Hindlimb muscle (tissue), 1 donor: ENCODE data around the gene ANKRD49. TPM values are rescaled to one million over a fixed set of nuclear protein-coding genes. Genes with fewer than 3 reads are reported as not detected.
"Not testable (repeated sequence)": the region's sequence is repeated elsewhere in the genome, so short reads cannot be mapped to it uniquely, and the experiment has no call there.

Experiments used
- DNase-seq: peaks from one replicate; pipeline ENCODE4 v3.0.0-alpha.2; 2013
- polyA plus RNA-seq: library from polyadenylated mRNA; unstranded; fragments of 120-200 nt; gene quantifications from one replicate; pipeline ENCODE4 v1.2.1, GENCODE V29; 2013; ENCODE audit not compliant: insufficient read length

Gene ANKRD49, protein sequence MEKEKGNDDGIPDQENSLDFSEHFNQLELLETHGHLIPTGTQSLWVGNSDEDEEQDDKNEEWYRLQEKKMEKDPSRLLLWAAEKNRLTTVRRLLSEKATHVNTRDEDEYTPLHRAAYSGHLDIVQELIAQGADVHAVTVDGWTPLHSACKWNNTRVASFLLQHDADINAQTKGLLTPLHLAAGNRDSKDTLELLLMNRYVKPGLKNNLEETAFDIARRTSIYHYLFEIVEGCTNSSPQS
- polyA plus RNA-seq: 10.1 TPM

DNA sequence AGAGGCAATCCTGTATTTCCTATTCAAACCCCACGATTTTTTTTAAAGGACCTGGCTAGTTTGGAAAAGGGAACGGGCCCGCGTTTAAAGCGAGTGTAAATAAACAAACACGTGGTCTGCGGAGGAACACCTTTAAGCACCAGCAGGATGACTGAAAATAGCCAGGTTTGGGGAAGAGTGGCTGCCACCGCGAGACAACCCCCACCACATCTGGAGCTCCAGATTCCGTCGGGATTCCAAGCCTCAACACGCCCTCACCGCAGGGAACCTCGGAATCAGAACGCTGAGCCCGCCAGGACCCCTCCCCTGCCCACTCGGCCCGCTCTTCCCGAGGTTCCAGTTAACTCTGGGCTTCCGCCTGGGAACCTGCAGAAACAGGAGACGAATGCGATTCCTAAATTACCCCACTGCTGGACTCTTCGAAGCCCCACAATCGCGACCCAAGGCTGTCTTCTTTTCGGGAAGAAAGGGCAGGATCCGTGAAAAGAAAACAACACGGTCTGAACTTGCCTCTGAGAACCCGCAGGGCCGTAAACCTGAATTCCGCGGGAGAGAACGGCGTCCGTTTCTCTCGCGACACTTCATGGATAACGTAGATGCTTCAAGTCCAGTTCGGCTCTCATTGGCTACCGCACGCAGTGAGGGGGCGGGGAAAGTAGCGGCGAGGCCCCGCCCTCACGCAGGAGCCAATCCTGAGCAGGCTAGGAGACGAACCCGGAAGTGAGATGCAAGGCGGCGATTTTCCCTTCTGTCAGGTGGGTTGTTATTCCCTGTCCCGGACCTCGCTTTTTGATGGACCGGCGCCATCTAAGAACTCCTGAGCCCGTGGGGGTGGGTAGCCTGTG, at the start of gene ANKRD49, which contains the start of gene MRE11:
Gene ANKRD49, plus strand, starts transcription at position 704 of the 845 bp plus-strand sequence. CDS start 2,710 bp downstream, outside the sequence.
Gene MRE11, minus strand, starts transcription at position 564 of the 845 bp plus-strand sequence. CDS start 1,043 bp downstream, outside the sequence.
- peak; percentile 98 for DNase-seq

DNA sequence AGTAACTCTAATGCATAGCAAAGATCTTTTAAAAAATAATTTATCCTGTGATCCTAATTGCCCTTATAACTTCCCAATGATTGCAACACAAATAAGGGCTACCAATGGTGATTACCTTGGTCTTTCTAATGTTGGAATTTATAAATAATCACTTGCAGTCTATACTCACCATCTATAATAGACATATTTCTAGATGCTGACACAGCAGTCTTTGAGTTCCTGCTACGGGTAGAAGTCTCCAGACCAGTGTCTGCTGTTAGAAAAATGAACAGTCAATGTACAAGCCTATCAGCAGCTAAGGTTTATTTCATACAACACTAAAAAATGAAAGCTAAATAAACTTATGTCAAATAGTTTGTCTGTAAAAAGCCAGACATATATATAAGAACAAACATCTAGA, 48.1 kb upstream of the ANKRD49 start:
- no peak for DNase-seq

DNA sequence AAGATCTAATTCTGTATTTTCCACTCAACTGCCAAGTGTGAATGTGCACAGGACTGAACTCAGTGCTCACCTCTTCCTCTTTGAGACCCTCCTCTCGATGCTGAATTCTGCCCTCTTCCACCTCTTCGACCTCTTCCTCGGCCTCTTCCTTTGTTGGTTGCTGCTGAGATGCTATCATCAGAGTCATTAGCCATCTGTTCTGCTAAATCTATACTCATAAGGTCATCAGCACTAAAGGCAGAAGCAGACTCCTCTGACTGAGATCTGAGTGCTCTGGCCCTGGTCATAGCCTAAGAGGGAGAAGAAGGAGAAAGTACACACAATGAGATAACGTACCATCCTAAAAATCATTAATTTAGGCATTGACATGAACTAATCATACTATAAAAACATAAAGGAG, 46.6 kb upstream of the ANKRD49 start:
- DNase-seq: no peak

DNA sequence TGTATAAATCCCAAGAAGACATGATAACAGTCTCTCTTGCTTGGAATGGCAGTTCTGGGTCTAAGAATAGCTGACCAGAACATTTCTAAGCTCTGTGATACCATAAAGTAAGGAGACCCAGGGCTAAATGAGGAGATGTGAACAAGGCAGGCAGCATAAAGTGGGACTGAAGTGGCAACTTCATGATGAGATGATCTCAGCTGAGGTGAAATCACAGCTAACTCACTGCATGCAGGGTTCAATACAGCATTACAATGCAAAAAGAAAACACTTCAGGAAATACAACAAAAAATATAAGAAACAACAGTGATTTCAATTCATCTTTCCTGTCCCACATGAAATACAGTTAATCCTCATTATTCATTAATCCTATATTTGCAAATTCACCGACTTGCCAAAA, 44.8 kb upstream of the ANKRD49 start:
- DNase-seq: no peak

DNA sequence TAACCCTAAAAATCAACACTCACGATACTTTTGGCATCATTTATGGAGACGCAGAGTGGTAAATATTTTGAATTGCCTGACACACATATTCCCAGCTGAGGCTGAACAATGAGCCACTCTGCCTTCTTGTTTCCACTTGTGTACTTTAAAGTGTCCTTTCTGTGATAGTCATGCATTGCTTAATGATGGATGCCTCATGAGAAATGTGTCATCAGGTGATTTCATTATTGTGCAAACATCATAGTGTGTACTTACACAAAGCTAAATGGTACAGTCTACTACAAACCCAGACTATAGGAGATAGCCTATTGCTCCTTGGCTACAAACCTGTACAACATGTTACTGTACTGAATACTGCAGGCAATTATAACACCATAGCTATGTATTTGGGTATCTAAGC, 44.3 kb upstream of the ANKRD49 start:
- no peak for DNase-seq

DNA sequence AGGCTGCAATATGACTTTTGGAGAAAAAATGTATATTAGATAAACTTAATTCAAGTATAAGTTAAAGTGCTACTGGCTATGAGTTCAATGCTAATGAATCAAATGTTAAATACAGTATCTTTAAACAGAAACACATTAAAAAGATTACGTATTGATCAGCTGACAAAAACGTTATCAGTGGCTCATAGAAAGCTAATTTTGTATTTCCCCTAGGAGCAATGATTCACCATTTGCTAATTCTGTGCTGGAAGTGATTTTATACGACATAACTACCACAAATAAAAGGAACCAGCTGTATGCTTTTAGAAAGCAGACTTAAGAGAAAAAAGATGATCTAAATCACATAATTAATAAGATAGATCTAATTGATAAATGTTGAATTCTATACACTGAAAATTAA, 43.7 kb upstream of the ANKRD49 start:
- no peak for DNase-seq

DNA sequence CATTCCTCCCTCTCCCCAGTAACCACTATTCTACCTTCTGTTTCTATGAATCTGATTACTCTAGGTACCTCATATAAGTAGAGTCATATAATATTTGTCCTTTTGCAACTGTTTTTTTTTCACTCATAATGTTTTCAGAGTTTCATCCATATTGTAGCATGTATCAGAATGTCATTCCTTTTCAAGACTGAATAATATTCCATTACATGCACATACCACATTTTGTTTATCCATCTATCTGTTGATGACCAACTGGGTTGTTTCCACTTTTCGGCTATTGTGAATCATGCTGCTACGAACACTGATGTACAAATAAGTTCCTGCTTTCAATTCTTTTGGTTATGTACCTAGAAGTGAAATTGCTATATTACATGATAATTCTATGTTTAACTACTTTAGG, 40.8 kb upstream of the ANKRD49 start:
- no peak for DNase-seq

DNA sequence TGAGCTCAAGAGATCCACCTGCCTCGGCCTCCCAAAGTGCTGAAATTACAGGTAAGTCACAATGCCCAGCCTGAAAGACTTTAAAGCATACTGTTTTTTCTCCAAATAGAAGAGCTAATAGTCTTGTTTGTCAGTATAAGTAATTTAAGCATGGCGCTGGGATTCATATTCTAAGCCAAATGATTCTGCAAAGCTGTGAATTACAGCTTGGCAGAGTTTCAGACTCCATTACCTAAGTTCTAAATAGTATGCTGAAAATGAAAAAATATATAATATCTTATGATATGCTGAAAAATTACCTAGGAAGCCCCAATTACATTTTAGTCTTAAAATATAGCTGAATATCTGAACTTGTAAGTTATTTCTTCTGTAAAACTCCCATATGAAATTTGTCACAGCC, 39.5 kb upstream of the ANKRD49 start:
- DNase-seq: no peak

DNA sequence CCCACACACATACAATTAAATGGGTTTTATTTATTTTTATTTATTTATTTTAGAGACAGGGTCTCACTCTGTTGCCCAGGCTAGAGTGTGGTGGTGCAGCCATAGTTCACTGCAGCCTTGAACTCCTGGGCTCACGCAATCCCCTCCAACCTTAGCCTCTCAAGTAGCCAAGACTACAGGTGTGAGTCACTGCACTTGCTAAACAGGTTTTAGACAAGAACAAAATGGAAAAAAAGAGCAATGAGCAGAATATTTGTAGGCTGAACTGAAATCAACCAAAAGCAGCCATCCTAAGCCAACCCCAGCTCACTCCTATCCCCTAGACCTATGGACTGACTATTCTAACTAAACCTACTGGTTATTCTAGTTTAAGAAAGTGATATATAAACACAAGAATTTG, 37.9 kb upstream of the ANKRD49 start:
- DNase-seq: no peak

DNA sequence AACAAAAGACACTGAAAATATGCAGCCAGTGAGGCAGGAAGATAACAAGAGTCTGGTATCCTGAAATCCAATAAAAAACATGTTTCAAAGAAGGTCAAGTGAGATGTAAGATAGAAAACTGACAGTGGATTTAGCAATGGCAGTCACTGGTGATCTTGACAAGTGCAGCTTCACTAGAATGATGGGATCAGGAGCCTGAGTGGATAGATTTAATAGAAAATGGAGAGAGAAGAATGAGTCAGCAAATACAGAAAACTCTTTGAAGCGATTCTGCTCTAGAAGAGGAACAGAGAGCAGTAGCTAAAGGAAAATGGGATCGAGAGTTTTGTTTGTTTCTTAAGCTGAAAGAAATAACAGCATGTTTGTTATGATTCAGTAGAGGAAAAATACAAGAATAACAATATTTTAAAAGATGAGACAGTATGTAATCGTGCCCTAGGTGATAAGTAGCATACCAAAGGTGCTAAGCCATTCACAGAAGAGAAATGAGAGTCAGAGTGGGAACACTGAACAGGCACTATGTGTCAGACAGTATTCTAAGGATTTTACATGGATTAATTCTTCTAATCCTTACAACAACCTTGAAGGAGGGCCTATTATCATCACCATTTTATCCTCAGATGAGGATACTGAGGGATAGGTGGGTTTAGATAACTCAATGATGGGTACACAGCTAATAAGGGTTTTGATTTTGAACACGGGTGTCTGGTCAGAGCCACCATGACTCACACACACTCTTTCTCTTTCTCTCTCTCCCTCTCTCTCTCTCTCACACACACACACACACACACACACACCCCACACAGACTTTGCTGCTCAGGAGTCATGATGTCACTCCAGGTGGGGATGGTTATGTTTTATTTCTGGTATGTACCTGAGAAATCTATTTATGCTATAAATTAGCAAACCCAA, 36.4 kb upstream of the ANKRD49 start:
- no peak for DNase-seq

DNA sequence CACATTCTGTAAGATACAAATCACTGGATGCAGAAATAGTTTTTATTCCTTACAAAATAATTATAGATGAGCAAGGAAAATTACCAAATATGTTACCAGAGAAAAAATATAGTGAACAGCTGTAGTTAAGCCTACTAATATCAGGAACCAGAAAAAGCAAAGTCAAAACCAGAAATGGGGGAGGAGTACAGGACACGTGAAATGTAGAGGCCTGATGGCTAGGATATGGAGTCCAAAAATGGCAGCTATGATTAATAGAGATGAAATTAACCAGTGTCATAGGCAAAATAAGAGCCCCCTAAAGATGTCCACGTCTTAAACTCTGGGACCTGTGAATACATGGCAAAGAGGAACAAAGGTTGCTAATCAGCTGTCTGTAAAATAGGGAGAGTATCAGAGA, 34.2 kb upstream of the ANKRD49 start:
- DNase-seq: no peak

DNA sequence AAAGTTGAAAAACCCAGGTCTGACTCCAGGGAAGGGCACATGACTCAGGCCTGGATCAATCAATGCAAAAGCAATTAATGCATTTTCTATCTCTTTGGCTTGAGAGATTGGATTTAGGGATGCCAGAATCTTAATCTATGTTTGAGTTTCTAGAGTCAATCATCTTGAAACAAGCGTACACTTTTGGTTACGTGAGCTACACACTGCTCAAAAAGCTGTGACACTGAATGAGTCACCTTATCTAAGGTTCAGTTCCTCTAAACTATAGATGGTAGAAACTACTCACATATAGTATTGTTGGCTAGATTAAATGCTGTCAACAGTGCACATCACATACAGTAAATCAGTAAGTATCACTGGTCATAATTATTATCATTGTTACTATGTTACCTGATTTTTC, 24.4 kb upstream of the ANKRD49 start:
- DNase-seq: no peak

DNA sequence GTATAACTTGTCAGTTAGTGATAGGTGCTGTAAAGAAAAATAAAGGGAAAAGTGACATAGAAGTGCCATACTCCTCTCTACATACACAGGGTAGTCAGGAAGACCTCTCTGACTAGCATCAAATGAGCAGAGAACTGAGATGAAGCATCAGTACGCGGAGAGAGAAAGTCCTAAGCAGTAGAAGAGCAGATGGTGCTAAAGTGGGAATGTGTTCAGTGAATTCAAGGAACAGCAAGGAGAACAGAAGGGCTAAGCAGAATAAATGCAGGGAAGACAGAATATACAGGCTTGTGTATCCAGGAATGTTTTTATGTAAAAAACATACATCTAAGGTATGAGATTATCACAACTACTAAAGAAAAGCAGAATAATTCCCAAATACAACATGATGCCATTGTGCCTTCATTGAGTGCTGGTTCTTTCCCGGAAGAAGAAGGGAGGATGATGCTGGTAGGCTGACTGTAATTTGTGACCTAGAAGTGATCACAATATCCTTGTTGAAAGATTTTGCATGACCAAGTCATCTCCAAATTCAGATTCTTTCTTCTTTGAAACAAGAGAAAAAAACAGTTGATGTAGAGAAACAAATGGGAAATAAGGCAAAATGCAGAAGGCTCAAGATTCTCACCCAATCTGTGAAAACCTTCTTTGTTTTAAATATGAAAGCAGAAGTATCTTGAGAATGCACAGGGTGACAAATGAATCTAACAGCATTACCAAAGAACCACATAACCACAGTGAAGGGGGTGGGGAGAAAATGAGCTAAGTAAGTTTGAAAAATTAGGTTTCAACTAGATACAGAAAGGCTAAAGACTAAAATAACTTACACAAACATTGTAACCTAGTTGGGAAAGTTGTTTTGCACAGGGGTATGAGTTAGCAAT, 20.6 kb upstream of the ANKRD49 start:
- peak; percentile 3 for DNase-seq

DNA sequence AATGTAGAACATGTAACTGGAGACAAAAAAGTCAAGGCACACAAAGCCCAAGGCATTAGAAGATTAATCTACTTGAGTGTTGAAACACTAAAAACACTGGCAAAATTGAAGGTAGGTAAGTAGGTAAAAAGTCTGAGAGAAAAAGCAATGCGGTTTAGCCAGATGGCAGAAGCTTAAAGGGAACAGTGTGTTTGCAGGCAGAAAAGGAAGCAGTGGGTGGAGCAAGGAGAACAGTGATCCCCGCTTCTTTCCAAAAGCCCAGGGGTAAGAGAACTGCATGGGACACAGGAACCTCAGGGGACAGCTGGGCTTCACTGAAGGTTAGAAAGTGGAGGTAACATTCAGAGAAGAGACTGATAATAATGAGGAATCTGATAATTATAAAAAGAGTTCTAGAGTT, 16.2 kb upstream of the ANKRD49 start:
- DNase-seq: no peak

DNA sequence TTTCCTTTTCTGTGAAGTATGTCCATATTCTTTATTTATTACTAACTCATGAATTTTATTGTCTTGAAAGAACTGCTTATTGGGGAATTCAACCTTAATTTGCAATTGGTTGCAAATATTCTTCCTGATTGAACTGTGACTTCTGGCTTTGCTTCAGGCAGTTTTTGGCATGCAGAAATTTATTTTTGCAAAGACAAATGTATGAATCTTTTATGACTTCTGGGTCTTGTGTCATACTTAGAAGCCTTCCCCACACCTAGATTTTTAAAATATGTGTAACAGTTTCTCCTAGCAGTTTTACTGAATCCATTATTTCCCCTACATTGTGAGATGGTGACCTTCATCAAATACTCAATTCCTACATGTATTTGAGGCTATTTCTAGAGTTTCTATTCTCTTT, 12.4 kb upstream of the ANKRD49 start:
- no peak for DNase-seq

DNA sequence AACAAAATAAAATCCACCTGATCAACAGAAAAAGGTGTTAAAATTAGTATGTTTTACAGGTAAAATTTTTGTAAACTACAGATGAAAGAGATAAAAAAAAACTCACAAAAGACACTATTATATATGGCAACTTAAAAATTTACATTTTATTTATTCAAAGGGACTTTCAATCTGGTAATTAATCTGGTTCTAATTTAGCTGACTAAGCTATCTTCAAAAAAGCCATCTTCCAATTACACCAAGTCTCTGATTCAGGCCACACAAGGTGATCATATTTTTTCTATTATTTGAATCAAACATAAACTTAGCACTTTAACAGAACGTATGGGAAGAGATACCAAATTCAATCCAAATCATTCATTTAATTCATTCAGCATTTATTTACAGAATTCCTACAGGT, 7.7 kb upstream of the ANKRD49 start:
- DNase-seq: no peak

DNA sequence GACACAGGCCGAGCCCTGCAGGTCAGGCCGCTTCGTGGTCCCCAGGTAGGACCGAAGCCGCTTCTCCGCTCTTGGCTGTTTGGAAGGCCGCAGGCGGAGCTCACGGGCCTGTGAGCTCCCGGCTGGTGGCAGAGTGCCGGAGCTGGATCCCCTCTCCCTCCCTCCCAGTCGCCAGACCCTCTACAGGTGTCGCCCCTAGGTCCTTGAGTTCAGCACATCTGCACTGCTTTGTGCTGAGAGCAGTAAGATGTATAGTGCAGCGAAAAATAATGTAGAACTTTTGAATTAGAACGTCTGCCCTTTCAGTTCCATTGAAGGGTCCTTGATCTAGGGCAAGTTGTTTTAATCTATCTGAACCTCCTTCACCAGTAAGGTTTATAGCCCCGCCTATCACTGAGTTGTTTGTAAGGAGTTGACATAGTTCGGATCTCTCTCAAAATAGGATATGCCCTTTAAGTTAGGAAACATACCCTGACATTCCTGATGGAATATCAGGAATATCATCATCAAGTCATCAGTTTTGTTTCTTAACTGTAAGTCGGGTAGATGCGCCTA, 419 bp downstream of the ANKRD49 start:
- no peak for DNase-seq

DNA sequence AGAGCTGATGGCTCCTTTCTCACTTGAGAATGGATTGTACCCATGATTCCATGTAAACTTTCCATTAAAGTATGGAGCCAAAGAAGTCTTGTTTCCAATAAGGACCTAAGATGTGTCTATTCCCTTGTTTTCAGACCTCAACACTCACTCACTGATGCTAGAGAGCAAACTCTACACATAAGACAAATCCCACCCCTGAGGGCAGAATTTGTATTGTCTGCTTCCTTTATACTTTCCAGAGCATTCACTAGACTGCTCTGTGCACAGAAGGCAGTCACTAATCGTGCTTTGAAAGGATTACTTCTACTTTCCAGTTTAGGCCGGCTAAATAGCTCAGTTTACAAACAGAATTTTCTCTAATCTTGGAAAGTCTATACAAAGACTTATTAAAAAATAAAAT, 6.4 kb downstream of the ANKRD49 start:
- no peak for DNase-seq

DNA sequence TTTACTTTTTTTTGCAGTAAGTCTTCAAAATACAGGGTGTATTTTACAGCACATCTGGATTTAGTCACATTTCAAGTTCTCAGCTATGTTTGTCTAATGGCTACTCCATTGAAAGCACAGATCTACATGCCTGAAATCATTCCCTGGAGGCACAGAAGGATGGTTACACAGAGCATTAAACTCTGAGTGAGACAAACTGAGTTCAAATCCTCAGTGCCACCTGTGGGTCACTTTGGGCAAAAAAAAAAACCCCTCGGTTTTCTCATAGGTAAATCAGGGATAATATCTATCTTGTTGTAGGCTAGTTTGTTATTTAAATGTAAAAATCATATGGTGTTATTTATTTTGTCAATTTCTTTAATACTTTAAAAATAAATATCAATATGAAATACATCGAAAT, 7.7 kb downstream of the ANKRD49 start:
- no peak for DNase-seq

DNA sequence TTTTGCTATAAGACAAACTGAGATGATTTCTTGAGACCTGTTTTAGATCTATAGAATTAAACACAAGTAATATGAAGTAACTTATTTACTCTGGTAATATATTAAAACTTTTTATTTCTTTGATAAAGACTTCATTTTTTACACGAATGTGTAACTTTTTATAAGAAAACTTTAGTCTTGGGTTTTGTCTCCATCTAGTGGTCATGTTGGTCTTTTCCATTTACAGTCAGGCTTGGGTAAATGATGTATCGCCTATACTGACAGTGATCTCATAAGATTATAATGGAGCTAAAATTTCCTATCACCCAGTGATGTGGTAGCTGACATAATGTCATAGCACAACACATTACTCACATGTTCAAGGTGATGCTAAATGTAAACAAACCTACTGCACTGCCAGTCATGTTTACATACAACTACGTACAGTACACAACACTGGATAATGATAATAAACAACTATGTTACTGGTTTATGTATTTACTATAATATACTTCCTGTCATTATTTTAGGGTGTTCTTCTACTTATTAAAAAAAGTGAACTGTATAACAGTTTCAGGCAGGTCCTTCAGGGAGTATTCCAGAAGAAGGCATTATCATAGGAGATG, 11.0 kb downstream of the ANKRD49 start:
- no peak for DNase-seq

DNA sequence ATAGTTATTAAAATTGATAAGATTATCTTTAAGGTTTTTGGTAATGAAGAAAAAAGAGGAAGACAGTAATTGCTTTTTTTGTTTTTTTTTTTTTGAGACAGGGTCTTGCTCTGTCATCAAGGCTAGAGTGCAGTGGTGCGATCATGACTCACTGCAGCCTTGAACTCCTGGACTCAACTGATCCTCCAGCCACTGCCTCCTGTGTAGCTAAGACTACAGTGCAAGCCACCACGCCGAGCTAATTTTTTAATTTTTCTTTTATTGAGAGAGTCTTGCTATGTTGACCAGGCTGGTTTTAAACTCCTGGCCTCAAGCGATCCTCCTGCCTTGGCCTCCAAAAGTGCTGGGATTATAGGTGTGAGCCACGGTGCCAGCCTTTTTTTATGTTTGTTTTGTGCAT, 12.7 kb downstream of the ANKRD49 start:
- not testable (repeated sequence) for DNase-seq
